NCI-H1048 (cell line): ENCODE measurements around the gene PANK1.

Source experiments
- DNase-seq: peaks from one replicate; lab custom pipeline; 2025; lab: John Stamatoyannopoulos, UW

The PANK1 gene

GRCh38 chr10:89615824-89616223, 29.2 kb downstream of the PANK1 start:
- no peak for DNase-seq

- DNase-seq, result no peak
Observed at GRCh38 chr10:89615112-89615511, 29.9 kb downstream of the PANK1 start.

- no peak for DNase-seq
Observed at GRCh38 chr10:89613582-89613981, 31.5 kb downstream of the PANK1 start.

- no peak for DNase-seq
Observed at GRCh38 chr10:89611282-89611681, 33.8 kb downstream of the PANK1 start.

GRCh38 chr10:89609833-89610346, 35.2 kb downstream of the PANK1 start:
- DNase-seq, result no peak

- no peak for DNase-seq
Observed at GRCh38 chr10:89604200-89604599, 40.8 kb downstream of the PANK1 start.

- DNase-seq, result no peak
Observed at GRCh38 chr10:89602919-89603318, 42.1 kb downstream of the PANK1 start.

- DNase-seq, result no peak
Observed at GRCh38 chr10:89601728-89602361, 43.2 kb downstream of the PANK1 start.

GRCh38 chr10:89600041-89600440, 45.0 kb downstream of the PANK1 start:
- DNase-seq, result no peak

- no peak for DNase-seq
Observed at GRCh38 chr10:89593043-89593442, 52.0 kb downstream of the PANK1 start.

GRCh38 chr10:89592539-89592938, 52.5 kb downstream of the PANK1 start:
- DNase-seq, result no peak

GRCh38 chr10:89591796-89592271, 53.2 kb downstream of the PANK1 start:
- DNase-seq, result no peak

GRCh38 chr10:89591111-89591795, 53.8 kb downstream of the PANK1 start:
- DNase-seq, result no peak

GRCh38 chr10:89590326-89590725, 54.7 kb downstream of the PANK1 start:
- DNase-seq, result no peak

GRCh38 chr10:89589101-89589720, 55.8 kb downstream of the PANK1 start:
- no peak for DNase-seq

- DNase-seq, result no peak
Observed at GRCh38 chr10:89588671-89589070, 56.4 kb downstream of the PANK1 start.

- no peak for DNase-seq
Observed at GRCh38 chr10:89582022-89582421, 63.0 kb downstream of the PANK1 start.

GRCh38 chr10:89580243-89580642, 64.8 kb downstream of the PANK1 start:
- DNase-seq, result no peak

GRCh38 chr10:89576696-89577095, 68.3 kb downstream of the PANK1 start:
- DNase-seq, result no peak

GRCh38 chr10:89576022-89576421, 69.0 kb downstream of the PANK1 start:
- DNase-seq, result no peak

- DNase-seq, result no peak
Observed at GRCh38 chr10:89575031-89575430, 70.0 kb downstream of the PANK1 start.

- DNase-seq, result no peak
Observed at GRCh38 chr10:89574368-89574767, 70.7 kb downstream of the PANK1 start.
